ENCODE measurements around the gene SASH3.

GRCh38 chrX:129769467-129770154 lies 10.1 kb upstream of the SASH3 start:
- TF ChIP-seq CTCF (tag by site-specific recombination; IDR thresholded peaks at IDR 0.05), result no peak
- TF ChIP-seq ZBTB11 (tag by site-specific recombination; conservative IDR thresholded peaks at IDR 0.05; ENCODE audit: low read depth), result no peak
- TF ChIP-seq ELK4 (IDR thresholded peaks at IDR 0.05; ENCODE audit: borderline replicate concordance, low read depth, low read length), result no peak
- TF ChIP-seq BCL11A (tag by site-specific recombination; IDR thresholded peaks at IDR 0.05; ENCODE audit: low read depth), result no peak
- no peak for TF ChIP-seq ZNF280D (tag by site-specific recombination; IDR thresholded peaks at IDR 0.05)
- TF ChIP-seq ZBTB49 (tag by site-specific recombination; IDR thresholded peaks at IDR 0.05; ENCODE audit: low read depth), result no peak

All from HEK293 (cell line).